HTERT RPE-1 (cell line): Measurements from ENCODE around the gene RNU6-1.

Experiments used
- in situ Hi-C: fragments of 300-500 bp; cut with MboI; formaldehyde crosslinking; loops from 4 replicates; pipeline ENCODE4 v1.14.3; 2020; ENCODE audit warnings: low sequenced_read_pairs

RNU6-1 gene

GRCh38 chr15:67822537-67823313 lies 17.1 kb downstream of the RNU6-1 start:
- in situ Hi-C loops = no loop called here

GRCh38 chr15:67821784-67822440 lies 17.9 kb downstream of the RNU6-1 start:
- in situ Hi-C loops = no loop called here

DNA sequence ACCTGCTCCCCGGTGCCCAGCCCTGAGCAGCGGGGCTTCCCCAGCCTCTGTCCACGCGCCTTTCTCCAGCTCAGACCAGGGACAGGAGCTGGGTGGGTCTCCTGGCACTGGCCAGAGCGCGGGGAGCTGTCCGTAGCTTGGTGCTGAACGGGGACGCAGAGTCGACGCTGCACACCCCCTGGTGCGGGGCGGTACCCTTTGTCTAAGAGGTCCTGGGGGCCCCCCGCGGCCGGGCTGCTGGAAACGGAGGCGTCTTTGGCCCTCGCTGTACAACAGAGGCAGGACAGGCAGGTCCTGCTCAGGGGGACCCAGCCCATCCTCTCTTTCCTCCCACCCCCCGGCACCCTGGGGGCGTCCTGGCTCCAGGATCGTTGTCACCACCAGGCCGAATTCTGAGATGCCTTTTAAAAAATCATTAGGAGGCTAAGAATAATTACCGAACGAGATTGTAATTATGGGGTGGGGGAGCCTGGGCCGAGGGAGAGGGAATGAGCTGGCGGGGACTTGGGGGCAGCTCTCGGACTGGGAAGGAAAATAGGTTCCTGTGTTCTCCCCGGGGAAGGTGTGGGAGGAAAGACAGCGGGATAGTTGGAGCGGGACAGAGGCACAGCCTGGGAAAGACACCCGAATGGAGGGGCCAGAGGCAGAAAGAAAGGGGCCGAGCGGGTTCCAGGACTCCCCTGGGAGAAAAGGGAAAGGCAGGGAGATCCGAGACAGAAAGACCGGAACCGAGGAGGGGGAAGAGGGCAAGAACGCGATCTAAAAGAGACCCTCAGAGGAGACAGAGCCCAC lies 18.7 kb downstream of the RNU6-1 start:
- in situ Hi-C loops = no loop called here

GRCh38 chr15:67820122-67820991 lies 19.5 kb downstream of the RNU6-1 start:
- in situ Hi-C loops = no loop called here

GRCh38 chr15:67819636-67820035 lies 20.2 kb downstream of the RNU6-1 start:
- in situ Hi-C loops = no loop called here

GRCh38 chr15:67818464-67818863 lies 21.4 kb downstream of the RNU6-1 start:
- in situ Hi-C loops = no loop called here

DNA sequence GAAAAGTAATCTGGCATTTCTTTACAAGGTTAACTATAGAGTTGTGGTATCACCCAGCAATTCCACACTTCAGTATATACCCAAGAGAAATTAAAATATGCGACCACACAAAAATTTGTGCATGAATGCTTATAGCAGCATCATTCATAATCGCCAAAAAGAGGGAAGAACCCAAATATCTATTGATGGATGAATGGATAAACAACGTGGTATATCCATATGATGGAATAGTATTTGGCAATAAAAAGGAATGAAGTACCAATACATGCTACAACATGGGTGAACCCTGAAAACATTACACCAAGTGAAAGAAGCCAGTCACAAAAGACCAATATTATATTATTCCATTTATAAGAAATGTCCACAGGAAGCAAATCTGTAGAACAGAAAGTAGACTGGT lies 23.2 kb downstream of the RNU6-1 start:
- in situ Hi-C loops = no loop called here

DNA sequence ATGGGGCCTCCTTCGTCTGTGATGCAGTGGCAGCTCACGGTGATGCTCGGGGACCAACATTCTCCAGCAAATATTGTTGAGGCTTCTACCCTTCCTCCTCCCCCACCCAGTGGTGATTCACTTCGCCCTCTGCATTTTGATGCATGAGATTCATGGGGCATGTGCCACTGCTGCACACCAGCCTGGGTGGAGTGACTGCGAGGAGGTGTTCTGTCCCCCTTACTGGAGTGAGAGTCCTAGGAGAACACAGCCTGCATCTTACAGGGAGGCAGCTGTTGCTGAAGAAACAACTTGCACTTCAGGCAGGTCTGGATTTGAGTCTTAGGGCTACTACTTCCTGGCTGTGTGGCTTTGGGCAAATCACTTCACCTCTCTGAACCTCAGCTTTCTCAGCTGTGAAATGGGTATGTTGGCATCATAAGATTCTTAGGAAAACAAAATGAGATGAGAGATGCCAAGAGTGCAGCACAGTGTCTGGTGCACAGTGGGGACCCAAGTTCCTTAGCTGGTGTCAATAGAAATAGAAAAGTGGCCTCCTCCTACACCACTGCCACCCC lies 24.7 kb downstream of the RNU6-1 start:
- in situ Hi-C loops = no loop called here

- in situ Hi-C loops = no loop called here
These were observed 26.7 kb downstream of the RNU6-1 start for GRCh38 chr15:67813104-67813634.

DNA sequence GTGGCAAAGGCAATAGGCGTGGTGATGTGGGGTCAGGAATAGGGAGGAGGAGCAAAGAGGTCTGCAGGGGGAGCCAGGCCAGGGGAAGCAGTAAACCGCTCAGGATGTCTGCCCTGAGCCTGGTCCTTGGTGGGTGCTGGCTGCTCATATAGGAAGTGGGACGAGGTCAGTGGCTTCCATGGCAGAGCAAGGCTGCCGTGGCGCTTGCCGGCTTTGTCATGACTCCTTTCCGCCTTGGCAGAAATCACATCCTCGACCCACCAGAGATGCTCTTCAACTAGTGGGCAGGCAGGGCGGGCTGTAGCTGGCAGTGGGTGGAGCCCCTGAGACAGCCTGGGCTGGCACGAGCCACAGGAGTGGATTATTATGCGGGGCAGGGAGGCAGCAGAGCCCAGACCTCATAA lies 27.6 kb downstream of the RNU6-1 start:
- in situ Hi-C loops = no loop called here

- in situ Hi-C loops = no loop called here
These were observed 30.0 kb downstream of the RNU6-1 start for GRCh38 chr15:67809866-67810265.

DNA sequence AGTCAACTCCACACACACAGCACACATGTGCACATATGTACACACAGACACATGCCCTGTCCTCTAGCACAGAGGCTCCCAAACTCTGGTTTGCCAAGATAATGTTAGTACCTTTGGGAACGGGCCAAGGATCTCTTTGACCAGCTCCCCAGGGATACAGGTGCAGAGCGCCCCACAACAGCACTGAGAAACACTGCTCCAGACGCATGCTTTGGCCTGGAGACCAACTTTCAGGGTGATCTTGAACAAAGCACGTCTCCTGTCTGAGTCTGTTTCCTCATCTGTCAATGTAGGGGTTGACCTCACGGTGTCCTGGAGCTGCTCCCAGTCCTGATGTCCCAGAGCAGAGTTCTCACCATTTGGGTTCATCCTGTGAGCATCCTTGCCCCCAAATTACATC lies 30.4 kb downstream of the RNU6-1 start:
- in situ Hi-C loops = no loop called here

- in situ Hi-C loops = no loop called here
These were observed 31.0 kb downstream of the RNU6-1 start for GRCh38 chr15:67808821-67809220.

- in situ Hi-C loops = no loop called here
These were observed 32.0 kb downstream of the RNU6-1 start for GRCh38 chr15:67807836-67808235.

DNA sequence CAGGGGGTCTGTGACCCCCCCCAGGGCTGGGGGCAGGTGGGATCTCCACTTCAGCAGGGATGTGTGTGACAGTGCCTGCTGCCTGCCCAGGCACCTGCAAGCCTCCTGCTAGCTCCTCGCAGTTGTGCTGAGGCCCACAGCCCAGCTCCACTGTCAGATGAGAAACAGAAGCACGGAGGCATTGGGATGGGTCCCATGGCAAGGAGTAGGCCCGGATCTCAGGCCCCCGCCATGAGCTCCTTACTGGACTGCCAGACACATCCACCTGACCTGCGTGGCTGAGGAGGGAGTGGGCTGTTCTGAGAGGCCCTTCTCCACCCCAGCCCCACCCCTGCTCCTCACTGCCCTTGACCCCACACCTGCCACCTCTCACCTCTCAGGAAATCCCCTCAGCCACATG lies 32.7 kb downstream of the RNU6-1 start:
- in situ Hi-C loops = no loop called here

- in situ Hi-C loops = no loop called here
These were observed 33.3 kb downstream of the RNU6-1 start for GRCh38 chr15:67806536-67806935.

- in situ Hi-C loops = no loop called here
These were observed 34.0 kb downstream of the RNU6-1 start for GRCh38 chr15:67805666-67806516.

- in situ Hi-C loops = no loop called here
These were observed 34.7 kb downstream of the RNU6-1 start for GRCh38 chr15:67805008-67805665.
